Measurements from ENCODE around the gene CENPU.
"Not testable (repeated sequence)": the region's sequence is repeated elsewhere in the genome, so short reads cannot be mapped to it uniquely, and the experiment has no call there.

Gene CENPU

DNA sequence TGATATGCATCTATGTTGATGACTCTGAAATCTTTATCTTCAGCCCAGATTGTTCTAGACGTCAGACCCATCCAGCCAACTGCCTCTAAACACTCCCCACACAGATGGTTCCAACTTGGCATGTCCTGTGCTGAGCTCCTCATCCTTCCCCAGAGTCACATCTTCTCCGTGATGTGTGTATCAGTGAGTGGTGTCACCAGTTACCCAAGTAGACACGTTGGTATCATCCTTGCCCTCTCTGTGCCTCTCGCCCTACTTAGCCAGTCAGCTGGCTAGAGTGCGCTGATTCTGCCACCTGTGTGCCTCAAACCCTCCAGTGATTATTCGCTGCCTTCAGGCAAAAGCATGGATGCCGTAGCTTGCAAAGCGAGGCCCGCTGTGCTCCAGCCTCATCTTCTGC is 65.8 kb downstream of the CENPU start:
- in situ Hi-C loops (cut with HindIII; ENCODE audit: low sequenced_read_pairs) = no loop called here

DNA sequence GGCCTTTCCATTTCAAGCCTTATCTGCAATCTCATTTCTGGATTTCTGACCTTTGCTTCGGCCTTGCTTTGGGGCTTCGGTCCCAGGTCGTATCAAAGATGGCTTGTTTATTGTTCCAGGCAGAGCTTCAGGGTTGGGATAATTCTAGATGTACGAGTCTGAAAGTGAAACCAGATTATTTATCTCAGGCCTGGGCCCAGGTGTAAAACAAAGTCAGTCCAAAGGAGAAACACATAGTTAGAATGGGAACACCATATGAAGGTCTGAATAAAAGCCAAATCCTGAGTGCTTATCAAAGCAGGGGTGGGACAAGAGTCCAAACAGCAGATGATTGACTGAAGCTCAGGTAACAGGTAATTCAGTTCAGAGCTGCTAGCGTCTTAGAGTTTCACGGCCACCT is 67.2 kb downstream of the CENPU start:
- in situ Hi-C loops (cut with HindIII; ENCODE audit: low sequenced_read_pairs) = no loop called here
- DNase-seq (ENCODE audit: low read depth, low spot score) = no peak
- TF ChIP-seq, protein P1, sequence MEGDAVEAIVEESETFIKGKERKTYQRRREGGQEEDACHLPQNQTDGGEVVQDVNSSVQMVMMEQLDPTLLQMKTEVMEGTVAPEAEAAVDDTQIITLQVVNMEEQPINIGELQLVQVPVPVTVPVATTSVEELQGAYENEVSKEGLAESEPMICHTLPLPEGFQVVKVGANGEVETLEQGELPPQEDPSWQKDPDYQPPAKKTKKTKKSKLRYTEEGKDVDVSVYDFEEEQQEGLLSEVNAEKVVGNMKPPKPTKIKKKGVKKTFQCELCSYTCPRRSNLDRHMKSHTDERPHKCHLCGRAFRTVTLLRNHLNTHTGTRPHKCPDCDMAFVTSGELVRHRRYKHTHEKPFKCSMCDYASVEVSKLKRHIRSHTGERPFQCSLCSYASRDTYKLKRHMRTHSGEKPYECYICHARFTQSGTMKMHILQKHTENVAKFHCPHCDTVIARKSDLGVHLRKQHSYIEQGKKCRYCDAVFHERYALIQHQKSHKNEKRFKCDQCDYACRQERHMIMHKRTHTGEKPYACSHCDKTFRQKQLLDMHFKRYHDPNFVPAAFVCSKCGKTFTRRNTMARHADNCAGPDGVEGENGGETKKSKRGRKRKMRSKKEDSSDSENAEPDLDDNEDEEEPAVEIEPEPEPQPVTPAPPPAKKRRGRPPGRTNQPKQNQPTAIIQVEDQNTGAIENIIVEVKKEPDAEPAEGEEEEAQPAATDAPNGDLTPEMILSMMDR (IDR thresholded peaks at IDR 0.05; ENCODE audit: low read depth, low read length) = no peak
- no peak overlapping the region for H3K4me3 ChIP-seq (ENCODE audit: low read depth, low read length)

More for the DNA sequence above, 65.8 kb downstream of the CENPU start:
- DNase-seq (ENCODE audit: low read depth, low spot score) = no peak
- no peak overlapping the region for H3K4me3 ChIP-seq (ENCODE audit: low read depth, low read length)
- TF ChIP-seq, protein P1 (IDR thresholded peaks at IDR 0.05; ENCODE audit: low read depth, low read length) = no peak

- H3K4me3 ChIP-seq (ENCODE audit: low read depth, low read length) = no peak overlapping the region
- TF ChIP-seq, protein P1 (IDR thresholded peaks at IDR 0.05; ENCODE audit: low read depth, low read length) = no peak
- in situ Hi-C loops (cut with HindIII; ENCODE audit: low sequenced_read_pairs) = no loop called here
- no peak for DNase-seq (ENCODE audit: low read depth, low spot score)
These were observed 69.3 kb downstream of the CENPU start for GRCh38 chr4:184664445-184665210.

GRCh38 chr4:184662236-184662635 is 71.7 kb downstream of the CENPU start:
- TF ChIP-seq, protein P1 (IDR thresholded peaks at IDR 0.05; ENCODE audit: low read depth, low read length) = no peak
- in situ Hi-C loops (cut with HindIII; ENCODE audit: low sequenced_read_pairs) = no loop called here
- no peak for DNase-seq (ENCODE audit: low read depth, low spot score)
- H3K4me3 ChIP-seq (ENCODE audit: low read depth, low read length) = no peak overlapping the region

- H3K4me3 ChIP-seq (ENCODE audit: low read depth, low read length) = no peak overlapping the region
- DNase-seq (ENCODE audit: low read depth, low spot score) = no peak
- in situ Hi-C loops (cut with HindIII; ENCODE audit: low sequenced_read_pairs) = no loop called here
- TF ChIP-seq, protein P1 (IDR thresholded peaks at IDR 0.05; ENCODE audit: low read depth, low read length) = no peak
These were observed 72.9 kb downstream of the CENPU start for GRCh38 chr4:184660978-184661377.

GRCh38 chr4:184657820-184658219 is 76.1 kb downstream of the CENPU start:
- DNase-seq (ENCODE audit: low read depth, low spot score); H3K4me3 ChIP-seq (ENCODE audit: low read depth, low read length); in situ Hi-C loops (cut with HindIII; ENCODE audit: low sequenced_read_pairs): not testable (repeated sequence)

- TF ChIP-seq, protein P1 (IDR thresholded peaks at IDR 0.05; ENCODE audit: low read depth, low read length) = no peak
- in situ Hi-C loops (cut with HindIII; ENCODE audit: low sequenced_read_pairs) = no loop called here
- DNase-seq (ENCODE audit: low read depth, low spot score) = no peak
- no peak overlapping the region for H3K4me3 ChIP-seq (ENCODE audit: low read depth, low read length)
These were observed 76.8 kb downstream of the CENPU start for GRCh38 chr4:184657144-184657543.
